GM21825 (cell line): ENCODE measurements around the gene ADGRV1.

Source experiments
- ATAC-seq: cut with Tn5 transposase; IDR thresholded peaks from one replicate; pipeline ENCODE4 v1.9.1; 2021; ENCODE audit warnings: mild to moderate bottlenecking, moderate library complexity; ENCODE audit not compliant: unreplicated experiment

ADGRV1 gene

GRCh38 chr5:91146230-91146629 is 587.6 kb downstream of the ADGRV1 start:
- no peak for ATAC-seq

DNA sequence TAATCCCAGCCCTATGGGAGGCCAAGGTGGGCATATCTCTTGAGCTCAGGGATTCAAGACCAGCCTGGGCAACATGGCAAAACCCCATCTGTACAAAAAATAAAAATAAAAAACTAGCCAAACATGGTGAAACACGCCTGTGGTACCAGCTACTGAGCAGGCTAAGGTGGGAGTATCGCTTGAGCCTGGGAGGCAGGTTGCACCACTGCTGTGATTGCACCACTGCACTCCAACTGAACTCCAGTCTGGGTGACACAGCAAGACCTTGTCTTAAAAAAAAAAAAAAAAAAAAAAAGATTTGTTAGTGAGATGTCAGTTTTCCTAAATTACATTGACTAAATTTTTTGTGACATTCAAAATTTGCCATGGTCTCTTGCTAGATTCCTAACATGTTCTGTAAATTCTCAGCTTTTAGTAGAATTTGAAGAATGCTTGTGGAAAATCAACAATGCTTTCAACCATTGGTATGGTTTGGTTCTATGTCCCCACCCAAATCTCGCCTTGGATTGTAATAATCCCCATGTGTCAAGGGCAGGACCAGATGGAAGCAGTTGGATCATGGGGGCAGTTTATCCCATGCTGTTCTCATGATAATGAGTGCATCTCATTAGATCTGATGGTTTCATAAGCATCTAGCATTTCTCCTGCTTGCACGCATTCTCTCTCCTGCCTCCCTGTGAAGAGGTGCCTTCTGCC is 588.5 kb downstream of the ADGRV1 start:
- no peak for ATAC-seq

DNA sequence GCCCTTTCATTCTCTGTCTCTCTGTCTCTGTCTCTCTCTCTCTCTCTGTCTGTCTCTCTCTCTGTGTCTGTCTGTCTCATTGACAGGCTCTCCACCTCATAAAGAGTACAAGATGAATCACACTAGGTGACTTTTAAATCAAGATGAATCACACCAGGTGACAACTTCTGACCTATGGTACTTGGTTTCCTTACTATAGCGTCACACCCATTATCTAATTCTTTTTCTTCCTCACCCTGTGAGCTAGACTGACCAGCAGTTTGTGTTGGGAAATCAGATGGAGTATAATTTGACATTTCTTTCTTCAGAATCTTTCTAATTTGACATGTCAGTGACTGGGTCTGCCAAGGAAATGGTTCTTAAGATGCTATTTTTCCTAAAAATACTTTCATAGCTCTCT is 591.6 kb downstream of the ADGRV1 start:
- ATAC-seq, result no peak

DNA sequence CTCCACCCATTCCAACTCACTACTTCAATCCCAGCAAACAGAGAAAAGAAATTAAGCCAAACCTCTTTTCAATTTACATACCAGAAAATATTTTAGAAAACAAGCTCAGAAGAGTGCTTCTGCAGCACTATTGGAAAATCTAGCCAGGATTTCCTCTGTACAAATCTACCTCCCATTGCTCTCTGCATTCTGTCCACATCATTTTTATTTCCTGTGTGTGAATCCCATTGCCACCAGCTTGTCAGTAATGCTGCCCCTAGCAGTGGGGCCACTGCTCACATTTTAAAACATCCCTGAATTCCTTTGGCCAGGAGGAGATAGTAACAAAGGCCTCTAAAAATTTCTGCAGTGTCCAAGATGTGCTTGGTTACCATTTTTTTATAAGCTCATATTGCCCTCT is 592.0 kb downstream of the ADGRV1 start:
- no peak for ATAC-seq

- ATAC-seq, result no peak
Observed at GRCh38 chr5:91151947-91152346, 593.4 kb downstream of the ADGRV1 start.

- ATAC-seq, result no peak
Observed at GRCh38 chr5:91154338-91154737, 595.7 kb downstream of the ADGRV1 start.

GRCh38 chr5:91155274-91155673 is 596.7 kb downstream of the ADGRV1 start:
- ATAC-seq, result no peak

- ATAC-seq, result no peak
Observed at GRCh38 chr5:91156242-91156641, 597.6 kb downstream of the ADGRV1 start.

DNA sequence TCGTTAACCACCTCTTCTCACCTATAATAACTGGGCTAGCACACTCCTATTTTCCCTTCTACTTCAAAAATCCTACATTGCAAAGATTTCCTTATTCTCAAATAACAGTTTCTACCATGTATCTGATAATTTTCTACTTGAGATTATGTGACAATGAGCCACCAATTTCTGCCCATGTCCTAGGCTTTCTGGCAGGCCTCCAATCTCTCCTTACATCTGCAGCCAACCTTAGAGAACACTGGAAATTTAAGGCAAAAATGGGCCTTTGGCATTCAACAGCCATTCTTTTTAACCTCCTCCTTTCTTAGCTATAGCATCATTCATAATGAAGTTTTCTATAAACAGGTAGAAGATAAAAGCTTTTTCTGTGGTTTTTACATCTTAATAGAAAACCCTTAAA is 599.4 kb downstream of the ADGRV1 start:
- ATAC-seq, result no peak

GRCh38 chr5:91159647-91160046 is 601.0 kb downstream of the ADGRV1 start:
- no peak for ATAC-seq

- no peak for ATAC-seq
Observed at GRCh38 chr5:91160714-91161285, 602.2 kb downstream of the ADGRV1 start.

- ATAC-seq, result peak; percentile 99
Observed at GRCh38 chr5:91162534-91163381, 604.2 kb downstream of the ADGRV1 start.

- ATAC-seq, result no peak
Observed at GRCh38 chr5:91164424-91164823, 605.8 kb downstream of the ADGRV1 start.

DNA sequence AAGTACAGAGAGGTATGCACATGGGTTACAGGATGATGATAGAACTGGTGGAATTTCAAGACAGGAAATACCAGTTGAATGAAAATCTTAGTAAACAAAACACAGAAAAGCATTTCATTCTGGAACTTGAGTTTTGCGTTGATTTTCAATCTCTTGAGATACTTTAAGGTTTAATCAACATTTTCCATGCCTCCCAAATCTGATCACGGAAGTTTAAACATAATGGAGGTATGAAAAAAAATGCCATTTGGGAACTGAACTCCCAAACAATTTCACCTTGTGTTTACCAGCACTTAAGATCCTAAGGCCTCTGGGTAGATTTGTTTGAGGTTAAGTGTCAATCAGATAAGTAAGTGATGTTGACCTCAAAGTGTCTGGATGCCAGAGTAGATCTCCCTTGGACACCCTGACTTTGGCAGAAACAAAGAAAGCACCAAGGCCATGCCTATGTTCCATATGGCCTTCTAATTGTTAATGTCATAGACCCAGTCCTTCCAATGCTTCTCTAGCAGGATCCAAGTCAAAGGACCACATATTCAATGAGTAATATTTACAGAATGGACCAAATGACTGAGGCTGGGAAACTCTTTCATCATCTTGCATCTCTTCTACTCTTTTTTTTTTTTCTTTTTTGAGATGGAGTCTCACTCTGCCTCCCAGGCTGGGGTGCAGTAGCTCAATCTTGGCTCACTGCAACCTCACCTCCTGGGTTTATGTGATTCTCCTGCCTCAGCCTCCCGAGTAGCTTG is 607.6 kb downstream of the ADGRV1 start:
- ATAC-seq, result no peak

GRCh38 chr5:91168859-91169258 is 610.3 kb downstream of the ADGRV1 start:
- ATAC-seq, result no peak

- ATAC-seq, result no peak
Observed at GRCh38 chr5:91170266-91170665, 611.7 kb downstream of the ADGRV1 start.

- ATAC-seq, result no peak
Observed at GRCh38 chr5:91171322-91171721, 612.7 kb downstream of the ADGRV1 start.

DNA sequence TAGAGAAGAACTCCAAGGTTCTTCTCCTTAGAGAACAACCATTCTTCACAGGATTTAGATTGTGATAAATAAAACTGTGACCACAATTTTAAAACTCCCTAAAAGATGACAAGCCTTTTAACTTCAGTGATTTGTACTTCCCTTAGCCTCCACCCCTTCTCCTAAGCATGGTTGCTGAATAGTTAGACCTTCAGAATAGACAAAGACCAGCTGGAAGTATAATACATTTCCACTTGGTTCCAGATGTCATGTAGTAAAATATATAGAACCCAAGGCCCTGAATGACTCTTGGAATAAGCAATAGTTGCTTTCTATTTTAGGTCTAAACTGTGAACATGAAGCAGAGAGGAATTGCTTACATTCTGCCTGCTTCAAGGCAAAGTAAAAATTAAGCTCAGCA is 615.8 kb downstream of the ADGRV1 start:
- ATAC-seq, result no peak

DNA sequence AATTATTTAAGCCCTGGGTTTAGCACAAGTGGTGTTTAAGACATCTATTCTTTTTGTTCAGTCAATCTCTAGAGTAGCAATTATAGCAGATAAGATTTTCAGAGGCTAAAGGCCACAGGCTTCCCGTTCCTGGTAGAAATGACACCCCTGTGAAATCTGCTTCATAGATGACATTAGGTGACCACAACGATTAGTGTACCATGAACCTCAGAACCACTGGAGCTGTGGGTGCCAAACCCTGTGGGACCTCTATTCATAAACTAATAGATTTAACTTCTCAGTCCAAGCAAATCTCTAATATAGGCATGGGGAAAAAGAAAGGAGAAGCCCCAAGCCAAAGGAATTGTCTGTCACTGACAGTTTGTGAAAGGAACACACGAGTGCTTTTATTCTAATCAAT is 617.1 kb downstream of the ADGRV1 start:
- no peak for ATAC-seq

DNA sequence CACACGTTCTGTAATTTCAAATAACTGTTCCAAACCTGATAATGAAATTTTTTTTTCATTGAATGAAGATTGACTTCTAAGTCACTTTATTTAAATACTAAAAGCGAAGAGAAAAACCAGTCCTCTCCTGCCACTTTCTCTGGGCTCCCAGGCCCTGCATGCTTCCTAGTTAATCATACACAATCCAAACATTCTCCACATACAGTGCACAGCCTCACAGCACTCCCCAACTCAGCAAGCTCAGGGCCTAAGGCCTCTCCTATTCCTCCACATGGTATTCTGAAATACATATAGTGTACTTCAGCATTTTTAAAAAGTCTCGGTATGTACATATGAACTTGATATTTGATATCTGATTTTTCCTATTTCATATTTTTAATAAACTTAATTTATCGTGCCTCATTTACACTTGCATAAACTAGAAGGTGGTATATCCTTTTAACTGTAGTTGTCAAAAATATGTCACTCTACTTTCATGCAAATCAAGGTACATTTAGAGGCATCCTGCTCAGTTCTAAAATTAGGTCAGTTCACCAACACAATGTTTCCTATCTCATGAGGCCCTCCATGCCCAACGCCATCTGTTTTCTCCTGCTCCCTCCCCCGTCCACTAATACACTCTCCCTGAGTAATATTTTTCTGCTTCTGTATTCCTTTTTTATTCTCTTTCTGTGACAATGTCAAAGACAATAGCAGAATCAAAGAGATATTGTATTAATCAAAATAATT is 617.9 kb downstream of the ADGRV1 start:
- ATAC-seq, result no peak

GRCh38 chr5:91177085-91177484 is 618.5 kb downstream of the ADGRV1 start:
- ATAC-seq, result no peak
